Measurements from ENCODE around the gene TRIO. TPM values are rescaled to one million over a fixed set of nuclear protein-coding genes. Genes with fewer than 3 reads are reported as not detected.

TRIO gene
- total and polyA plus RNA-seq, 11 donors, result 35.2 to 99.1 (median 58.4) TPM

GRCh38 chr5:14199902-14200301, 56.8 kb downstream of the TRIO start:
- H3K36me3 ChIP-seq, result no peaks in the 10 kb centered on the region
- ATAC-seq (peak; percentile 91 to 96 (median 93)), DNase-seq (peak; percentile 47 to 62 (median 56))
- H3K9me3 ChIP-seq, result no peaks in the 10 kb centered on the region
- H3K4me3 ChIP-seq, result no peak overlapping the region
- no peaks in the 10 kb centered on the region for H3K27me3 ChIP-seq
- TF ChIP-seq POLR2A (IDR thresholded peaks at IDR 0.05) (no peak), CTCF (IDR thresholded peaks at IDR 0.05) (no peak)
- peak overlapping the region in 10 of 12 donors; percentile 29 to 70 (median 54) for H3K27ac ChIP-seq
- WGBS, 4 donors, result 45 to 67% (median 58%) methylated on average over 6 of the region's 6 CpGs
- intact Hi-C loops (cut with DNase I), result loop anchor here in 6 of 10 donors (5.0 to 10.0 kb wide), 9 partner anchors 45 to 67 kb away; partner anchors contain the start of gene TRIO (in 3 of the 6)
- H3K4me1 ChIP-seq, result peaks cover 12 to 81% (median 51%) of the 10 kb centered on the region in 12 donors

- 84 to 90% (median 86%) methylated on average over 11 of the region's 11 CpGs for WGBS, 4 donors
- ATAC-seq, result no peak
- Histone ChIP-seq H3K4me1 (peaks cover 12 to 87% (median 54%) of the 10 kb centered on the region in 12 donors), H3K27me3 (no peaks in the 10 kb centered on the region), H3K27ac (peak overlapping the region in 9 of 12 donors; percentile 29 to 70 (median 51)), H3K9me3 (no peaks in the 10 kb centered on the region), H3K4me3 (no peak overlapping the region), H3K36me3 (no peaks in the 10 kb centered on the region)
- DNase-seq, result no peak
- intact Hi-C loops (cut with DNase I), result loop anchor here in 6 of 10 donors (5.0 to 10.0 kb wide), 6 partner anchors 46 to 64 kb away; partner anchors contain the start of gene TRIO (in 1 of the 6)
- TF ChIP-seq POLR2A (IDR thresholded peaks at IDR 0.05) (no peak), CTCF (IDR thresholded peaks at IDR 0.05) (no peak)
Measured at GRCh38 chr5:14200312-14200990, 57.3 kb downstream of the TRIO start.

- H3K27ac ChIP-seq, result peak overlapping the region in 2 of 12 donors; percentile 9 to 53
- H3K9me3 ChIP-seq, result no peaks in the 10 kb centered on the region
- intact Hi-C loops (cut with DNase I), result loop anchor here in 6 of 10 donors (5.0 to 10.0 kb wide), 6 partner anchors 47 to 63 kb away; partner anchors contain the start of gene TRIO (in 1 of the 6)
- 68 to 74% (median 69%) methylated on average over 6 to 7 of the region's 7 CpGs for WGBS, 4 donors
- H3K27me3 ChIP-seq, result no peaks in the 10 kb centered on the region
- H3K4me1 ChIP-seq, result peaks cover 12 to 89% (median 59%) of the 10 kb centered on the region in 12 donors
- TF ChIP-seq CTCF (IDR thresholded peaks at IDR 0.05), result no peak
- no peak for TF ChIP-seq POLR2A (IDR thresholded peaks at IDR 0.05)
- DNase-seq (no peak), ATAC-seq (no peak)
- H3K36me3 ChIP-seq, result no peaks in the 10 kb centered on the region
- H3K4me3 ChIP-seq, result no peak overlapping the region
Measured at GRCh38 chr5:14201325-14202045, 58.3 kb downstream of the TRIO start.

- intact Hi-C loops (cut with DNase I), result loop anchor here in 6 of 10 donors (5.0 to 10.0 kb wide), 6 partner anchors 48 to 62 kb away; partner anchors contain the start of gene TRIO (in 1 of the 6)
- WGBS, 4 donors, result 43 to 54% (median 51%) methylated on average over 6 of the region's 6 CpGs
- no peaks in the 10 kb centered on the region for H3K27me3 ChIP-seq
- DNase-seq (no peak), ATAC-seq (peak in 3 of 4 donors; percentile 21 to 53 (median 25))
- H3K36me3 ChIP-seq, result no peaks in the 10 kb centered on the region
- peaks cover 7 to 81% (median 52%) of the 10 kb centered on the region in 12 donors for H3K4me1 ChIP-seq
- H3K9me3 ChIP-seq, result no peaks in the 10 kb centered on the region
- H3K27ac ChIP-seq, result peak overlapping the region in 8 of 12 donors; percentile 37 to 76 (median 52)
- no peak overlapping the region for H3K4me3 ChIP-seq
- TF ChIP-seq CTCF (IDR thresholded peaks at IDR 0.05), result no peak
- no peak for TF ChIP-seq POLR2A (IDR thresholded peaks at IDR 0.05)
Measured at GRCh38 chr5:14202462-14202861, 59.3 kb downstream of the TRIO start.
